KOPT-K1 (cell line): ENCODE measurements around the gene HYAL1.

Source experiments
- H3K27ac ChIP-seq: fragments of 200-600 bp; sonication (generic); 2 replicates; pipeline ENCODE4 v1.5.1; 2016; ENCODE audit warnings: antibody characterized with exemption, mild to moderate bottlenecking, low read depth, low read length; ENCODE audit not compliant: poor library complexity, severe bottlenecking
- H3K36me3 ChIP-seq: fragments of 200-600 bp; sonication (generic); 2 replicates; pipeline ENCODE4 v1.5.1; 2017; ENCODE audit warnings: antibody characterized with exemption, mild to moderate bottlenecking, low read length, moderate library complexity; ENCODE audit not compliant: insufficient read depth
- H3K9me3 ChIP-seq: fragments of 200-600 bp; sonication (generic); 2 replicates; pipeline ENCODE4 v1.5.1; 2017; ENCODE audit warnings: antibody characterized with exemption, low read length, mild to moderate bottlenecking; ENCODE audit not compliant: insufficient read depth, poor library complexity, severe bottlenecking

HYAL1 gene

GRCh38 chr3:50324351-50325112, 21.2 kb upstream of the HYAL1 start:
- Histone ChIP-seq H3K36me3 (peaks cover 37% of the 10 kb centered on the region), H3K27ac (no peak overlapping the region), H3K9me3 (no peaks in the 10 kb centered on the region)

- H3K9me3 ChIP-seq: no peaks in the 10 kb centered on the region
- H3K36me3 ChIP-seq: peaks cover 41% of the 10 kb centered on the region
- H3K27ac ChIP-seq: no peak overlapping the region
Observed at GRCh38 chr3:50323614-50324199, 20.3 kb upstream of the HYAL1 start.

- H3K27ac ChIP-seq: no peak overlapping the region
- no peaks in the 10 kb centered on the region for H3K9me3 ChIP-seq
- H3K36me3 ChIP-seq: peaks cover 47% of the 10 kb centered on the region
Observed at GRCh38 chr3:50323092-50323600, 19.8 kb upstream of the HYAL1 start.

GRCh38 chr3:50322386-50323091, 19.2 kb upstream of the HYAL1 start, which contains the start of gene HYAL2:
TSS of gene HYAL2 (minus strand) at chr3:50322745. CDS start at chr3:50320489, 2,256 bp downstream.
- Histone ChIP-seq H3K36me3 (peaks cover 52% of the 10 kb centered on the region), H3K9me3 (no peaks in the 10 kb centered on the region), H3K27ac (peak within 1 kb of the TSS; percentile 96)

GRCh38 chr3:50322115-50322385, 18.7 kb upstream of the HYAL1 start:
- Histone ChIP-seq H3K36me3 (peaks cover 57% of the 10 kb centered on the region), H3K9me3 (no peaks in the 10 kb centered on the region), H3K27ac (peak overlapping the region; percentile 96)

- Histone ChIP-seq H3K27ac (peak overlapping the region; percentile 96), H3K9me3 (no peaks in the 10 kb centered on the region), H3K36me3 (peaks cover 61% of the 10 kb centered on the region)
Observed at GRCh38 chr3:50321336-50322114, 18.2 kb upstream of the HYAL1 start.

- Histone ChIP-seq H3K27ac (peak overlapping the region; percentile 96), H3K36me3 (peaks cover 62% of the 10 kb centered on the region), H3K9me3 (no peaks in the 10 kb centered on the region)
Observed at GRCh38 chr3:50320853-50321335, 17.5 kb upstream of the HYAL1 start.

- Histone ChIP-seq H3K9me3 (no peaks in the 10 kb centered on the region), H3K27ac (peak overlapping the region; percentile 96), H3K36me3 (peaks cover 54% of the 10 kb centered on the region)
Observed at GRCh38 chr3:50319894-50320625, 16.7 kb upstream of the HYAL1 start.

GRCh38 chr3:50319181-50319893, 16.0 kb upstream of the HYAL1 start:
- H3K9me3 ChIP-seq: no peaks in the 10 kb centered on the region
- H3K27ac ChIP-seq: no peak overlapping the region
- H3K36me3 ChIP-seq: peaks cover 46% of the 10 kb centered on the region

GRCh38 chr3:50318615-50319014, 15.2 kb upstream of the HYAL1 start:
- Histone ChIP-seq H3K36me3 (peaks cover 39% of the 10 kb centered on the region; the same call in 1 of the 2 replicates), H3K27ac (no peak overlapping the region), H3K9me3 (no peaks in the 10 kb centered on the region)

- H3K36me3 ChIP-seq: peaks cover 35% of the 10 kb centered on the region; the same call in 1 of the 2 replicates
- H3K27ac ChIP-seq: no peak overlapping the region
- H3K9me3 ChIP-seq: no peaks in the 10 kb centered on the region
Observed at GRCh38 chr3:50318163-50318562, 14.8 kb upstream of the HYAL1 start.

GRCh38 chr3:50317300-50317699, 13.9 kb upstream of the HYAL1 start:
- no peaks in the 10 kb centered on the region for H3K9me3 ChIP-seq

GRCh38 chr3:50316657-50317242, 13.4 kb upstream of the HYAL1 start:
- H3K36me3 ChIP-seq: peaks cover 35% of the 10 kb centered on the region; the same call in 1 of the 2 replicates
- H3K27ac ChIP-seq: no peak overlapping the region
- H3K9me3 ChIP-seq: no peaks in the 10 kb centered on the region

More at GRCh38 chr3:50317300-50317699, 13.9 kb upstream of the HYAL1 start:
- Histone ChIP-seq H3K36me3 (peaks cover 35% of the 10 kb centered on the region; the same call in 1 of the 2 replicates), H3K27ac (no peak overlapping the region)
